Endothelial cell of umbilical vein (primary cell): ENCODE results near the gene NFATC2.

ENCODE experiments used
- CTCF ChIP-seq, 2 donors: IDR thresholded peaks; 1 replicate in 1 of 2; 2 replicates in 1 of 2; pipeline ENCODE4 v1.5.1; 2011; ENCODE audit warnings: low read length in 2 of 2, mild to moderate bottlenecking in 2 of 2, moderate library complexity in 2 of 2, control low read depth in 1 of 2, inconsistent platforms in 1 of 2, low read depth in 1 of 2; ENCODE audit not compliant: insufficient read depth in 1 of 2; ENCODE audit errors: extremely low read depth in 1 of 2
- EZH2 ChIP-seq: IDR thresholded peaks from 2 replicates; pipeline ENCODE4 v1.6.1; 2012; ENCODE audit warnings: borderline replicate concordance, low read depth, mild to moderate bottlenecking, moderate library complexity, low read length, inconsistent platforms; ENCODE audit not compliant: severe bottlenecking
- GATA2 ChIP-seq: IDR thresholded peaks from 2 replicates; pipeline ENCODE4 v1.7.0; 2011; ENCODE audit warnings: low read depth, mild to moderate bottlenecking, moderate library complexity, mixed read lengths, low read length; ENCODE audit not compliant: insufficient read length, insufficient read depth
- MAX ChIP-seq: IDR thresholded peaks from 2 replicates; pipeline ENCODE4 v1.6.1; 2011; ENCODE audit not compliant: insufficient read depth, insufficient read length
- MYC ChIP-seq: IDR thresholded peaks from one replicate; pipeline ENCODE4 v1.6.1; 2011; ENCODE audit warnings: mild to moderate bottlenecking, low read depth, low read length

- TF ChIP-seq CTCF (IDR thresholded peaks at IDR 0.05; ENCODE audit: extremely low read depth in 1 of 2, insufficient read depth in 1 of 2, low read depth in 1 of 2, low read length in 2 of 2), result no peak
- no peak for TF ChIP-seq EZH2
- TF ChIP-seq MYC, result no peak
- no peak for TF ChIP-seq GATA2
- TF ChIP-seq MAX, result no peak
Measured at GRCh38 chr20:51470907-51471411, 71.6 kb downstream of the NFATC2 start.
